Stimulated activated CD4-positive, alpha-beta T cell treated with anti-CD3 and anti-CD28 coated beads, Interleukin-1b, Interleukin-23, amount 100 ng/mL, for 48 hours (primary cell): ENCODE results near the gene SPOCK3.
"Not testable (repeated sequence)": the region's sequence is repeated elsewhere in the genome, so short reads cannot be mapped to it uniquely, and the experiment has no call there.

Experiments
- DNase-seq: peaks from one replicate; pipeline ENCODE4 v3.0.0-alpha.2; 2020

SPOCK3 gene

DNA sequence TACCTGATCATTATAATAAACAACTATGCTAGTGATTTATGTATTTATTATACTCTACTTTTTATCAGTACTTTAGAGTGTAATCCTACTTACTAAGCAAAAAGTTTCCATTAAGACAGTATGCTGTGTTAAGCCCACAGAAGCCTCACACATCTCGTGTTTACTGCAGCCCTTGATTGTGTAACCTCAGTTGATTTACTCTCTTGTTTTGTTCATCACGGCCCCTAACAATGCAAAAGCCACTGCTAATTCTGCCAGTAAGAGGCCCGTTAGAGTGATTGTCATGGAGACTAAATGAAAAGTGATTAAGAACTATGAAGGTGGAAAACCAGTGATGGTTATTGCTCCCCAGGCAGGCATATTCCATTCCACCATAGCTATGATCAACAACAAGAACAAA, 436.2 kb downstream of the SPOCK3 start:
- no peak for DNase-seq

DNA sequence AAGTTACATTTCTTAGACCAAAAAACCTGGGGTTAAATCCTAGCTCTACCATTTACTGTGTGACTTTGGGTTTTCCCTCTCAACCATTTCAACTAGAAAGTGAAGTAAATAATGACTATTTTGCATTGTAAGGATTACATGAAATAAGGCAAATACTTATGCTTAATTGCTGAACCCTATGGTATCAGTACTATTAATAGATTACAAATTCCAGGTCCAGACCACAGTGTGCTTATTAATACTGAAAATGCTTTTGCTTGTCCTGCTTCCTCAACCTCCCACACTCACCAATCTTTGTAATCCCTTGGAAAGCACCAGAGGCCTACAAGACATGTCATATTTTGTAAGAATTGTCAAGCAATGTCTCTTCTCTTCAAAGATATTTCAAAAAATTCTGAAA, 456.5 kb downstream of the SPOCK3 start:
- no peak for DNase-seq

DNA sequence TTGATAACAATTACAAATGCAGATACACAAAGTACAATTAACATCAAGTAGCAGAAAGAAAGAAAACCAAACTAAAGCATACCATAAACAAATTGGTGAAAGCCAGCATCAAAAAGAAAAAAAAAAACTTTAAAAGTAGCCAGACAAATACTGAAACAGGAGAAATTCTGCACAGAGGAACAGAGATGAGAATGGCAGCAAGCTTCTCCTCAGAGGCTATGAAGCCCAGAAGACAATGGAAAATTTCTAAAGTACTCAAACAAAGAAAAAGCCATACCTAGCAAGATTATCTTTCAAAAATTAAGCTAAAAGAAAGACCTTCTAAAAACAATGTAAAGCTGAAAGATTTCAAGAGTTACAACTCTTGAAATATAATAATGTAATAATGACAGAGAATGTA, 471.3 kb downstream of the SPOCK3 start:
- no peak for DNase-seq

DNA sequence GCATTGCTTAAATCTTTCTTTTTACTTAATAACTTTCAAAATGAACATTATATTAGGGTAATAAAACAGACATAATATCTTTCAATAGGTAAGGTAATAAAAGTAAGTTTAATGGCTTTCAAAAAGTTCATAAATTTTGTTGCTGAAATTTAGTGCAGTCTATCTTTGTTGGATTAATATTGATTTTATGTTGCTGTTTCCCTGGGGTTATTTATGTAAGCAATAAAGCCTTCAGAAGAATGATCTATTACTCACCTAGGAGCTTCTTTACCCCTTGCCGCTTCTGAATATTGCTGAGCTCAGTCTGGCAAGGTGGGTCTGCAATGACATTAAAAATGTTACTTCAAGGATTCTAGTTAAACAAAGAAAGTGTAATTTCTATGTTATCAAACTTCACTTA, 492.6 kb downstream of the SPOCK3 start:
- DNase-seq, result no peak

DNA sequence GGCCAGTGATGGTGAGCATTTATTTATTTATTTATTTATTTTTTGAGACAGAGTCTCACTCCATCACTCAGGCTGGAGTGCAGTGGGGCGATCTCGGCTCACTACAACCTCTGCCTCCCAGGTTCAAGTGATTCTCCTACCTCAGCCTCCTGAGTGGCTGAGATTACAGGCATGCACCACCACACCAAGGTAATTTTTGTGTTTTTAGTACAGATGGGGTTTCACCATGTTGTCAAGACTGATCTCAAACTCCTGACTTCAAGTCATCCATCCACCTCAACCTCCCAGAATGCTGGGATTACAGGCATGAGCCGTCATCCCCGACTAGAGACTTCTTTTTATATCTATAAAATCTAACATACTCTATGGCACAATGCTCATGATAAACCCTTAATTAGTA, 495.1 kb downstream of the SPOCK3 start:
- DNase-seq, result not testable (repeated sequence)

DNA sequence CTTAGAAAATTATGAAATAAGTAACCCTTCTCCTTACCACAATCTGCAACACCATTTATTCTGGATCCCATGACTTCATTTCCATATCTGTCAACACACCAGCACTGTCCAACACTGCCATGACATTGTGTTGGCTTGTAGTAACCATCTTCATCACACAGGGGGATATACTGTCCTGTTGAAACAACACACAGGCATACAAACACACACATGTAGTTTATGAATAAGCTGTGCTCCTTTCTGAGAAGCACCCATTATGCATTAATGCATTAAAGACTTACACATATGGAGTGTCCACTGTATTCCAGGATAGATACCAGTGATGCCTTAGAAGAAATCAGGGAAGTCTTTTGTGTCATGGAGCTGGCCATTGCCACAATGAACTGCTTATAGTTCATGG, 496.9 kb downstream of the SPOCK3 start:
- no peak for DNase-seq

DNA sequence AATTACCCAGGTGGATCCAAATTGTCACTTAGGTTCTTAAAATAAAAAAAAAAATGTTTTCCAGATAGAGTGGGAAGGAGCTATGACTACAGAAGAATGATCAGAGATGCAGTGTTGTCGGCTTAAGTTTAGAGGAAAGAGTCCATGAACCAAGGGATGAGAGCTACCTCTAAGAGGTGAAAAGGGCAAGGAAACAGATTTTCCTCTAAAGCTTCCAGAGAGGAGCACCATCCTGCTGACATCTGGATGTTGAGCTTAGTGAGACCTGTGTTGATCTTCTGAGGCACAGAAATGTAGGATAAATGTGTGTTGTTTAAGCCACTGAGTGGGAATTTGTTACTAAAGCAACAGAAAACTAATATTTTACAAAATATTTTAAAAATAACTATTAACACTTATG, 498.7 kb downstream of the SPOCK3 start:
- DNase-seq, result no peak

DNA sequence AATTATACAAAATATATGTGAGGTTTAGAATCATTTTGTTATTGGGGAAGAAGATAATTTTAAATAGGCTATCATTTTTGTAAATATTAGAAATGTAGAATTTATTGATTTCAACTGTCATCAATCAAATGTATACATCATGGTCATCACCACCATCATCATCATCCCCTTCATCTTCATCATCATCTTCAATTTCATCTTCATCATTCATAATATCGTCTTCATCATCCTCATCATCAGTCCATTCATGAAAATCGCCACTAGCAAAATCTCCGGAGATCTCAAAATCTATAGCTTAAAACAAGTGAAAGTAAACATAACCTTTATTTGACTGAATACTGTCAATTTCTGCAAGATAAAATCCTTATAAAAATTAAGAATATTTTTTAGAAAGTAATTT, 499.5 kb downstream of the SPOCK3 start:
- DNase-seq, result no peak

DNA sequence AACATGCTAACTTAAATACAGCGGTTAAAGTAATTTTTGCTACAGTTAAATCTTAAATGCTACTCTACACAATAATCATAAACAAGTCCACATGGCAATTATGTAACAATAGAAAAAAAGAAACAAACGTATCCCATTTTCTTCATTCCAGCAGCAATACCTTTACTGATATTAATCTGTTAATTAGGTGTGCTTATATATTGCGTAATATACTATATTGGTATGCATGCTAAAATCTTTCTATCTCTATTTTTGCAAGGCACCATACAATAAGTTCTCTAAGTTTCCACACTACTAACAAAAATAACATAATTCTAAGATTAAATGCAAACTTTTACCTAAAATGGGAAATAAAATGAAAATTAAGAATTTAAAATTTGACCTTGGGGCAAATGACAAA, 500.6 kb downstream of the SPOCK3 start:
- DNase-seq, result no peak

DNA sequence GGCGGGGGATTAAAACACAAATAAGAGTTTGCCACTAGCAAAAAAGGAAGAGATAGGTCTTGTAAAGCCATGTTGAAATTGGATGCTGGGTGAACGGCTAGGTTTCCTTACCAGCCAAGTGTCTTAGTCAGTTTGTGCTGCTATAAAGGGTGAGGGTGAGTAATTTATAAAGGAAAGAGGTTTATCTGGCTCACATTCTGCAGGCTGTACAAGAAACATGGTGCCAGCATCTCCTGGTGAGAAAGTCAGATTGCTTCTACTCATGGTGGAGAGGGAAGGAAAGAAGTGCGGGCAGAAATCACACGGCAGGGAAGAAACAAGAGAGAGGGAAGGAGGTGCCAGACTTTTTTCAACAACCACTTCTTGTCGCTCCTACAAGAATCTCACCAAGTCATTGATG, 507.5 kb downstream of the SPOCK3 start:
- no peak for DNase-seq

DNA sequence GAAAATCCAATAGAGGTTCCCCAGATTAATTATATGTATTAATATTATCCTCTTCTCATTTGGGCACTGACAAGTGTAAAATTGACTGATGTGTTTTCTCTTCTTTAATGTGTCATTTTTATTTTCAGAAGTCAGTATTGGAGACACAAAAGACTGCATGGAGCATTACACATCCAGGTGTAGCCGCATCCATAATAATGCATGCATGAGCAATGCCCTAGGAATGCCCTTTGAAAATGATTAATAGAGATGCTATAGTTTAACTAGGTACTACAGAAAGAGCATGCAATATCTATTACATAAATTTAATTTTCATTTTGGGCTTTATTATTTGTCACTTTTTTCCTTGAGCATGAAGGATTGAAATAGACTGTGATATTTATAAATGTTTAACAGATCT, 509.9 kb downstream of the SPOCK3 start:
- no peak for DNase-seq

DNA sequence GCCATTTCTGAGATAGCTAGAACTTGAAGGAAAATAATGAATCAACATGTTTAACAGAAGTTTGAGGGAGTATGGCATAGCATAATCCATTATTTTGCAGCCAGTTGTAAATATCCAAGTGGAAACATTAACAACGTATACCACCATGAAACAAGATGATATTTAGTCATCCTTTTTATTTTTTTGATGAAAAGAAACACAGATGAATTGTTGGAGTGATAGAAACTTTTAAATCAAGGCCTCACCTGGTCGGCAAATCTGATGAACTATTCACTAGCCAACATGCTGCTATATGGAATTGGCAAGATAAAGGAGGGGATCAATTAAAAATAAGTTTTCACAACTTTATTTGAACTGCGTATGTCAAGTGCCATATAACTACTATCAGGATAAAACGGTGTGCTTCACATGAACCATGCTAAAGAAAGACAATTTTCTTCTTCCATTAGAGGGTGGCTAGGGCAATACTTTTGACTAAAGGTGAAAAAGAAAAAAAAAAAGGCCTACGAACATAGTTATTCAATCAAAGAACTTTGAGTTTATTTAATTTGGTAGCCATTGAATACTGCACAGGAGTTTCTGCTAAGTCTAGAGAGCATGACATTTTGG, 510.7 kb downstream of the SPOCK3 start:
- no peak for DNase-seq

DNA sequence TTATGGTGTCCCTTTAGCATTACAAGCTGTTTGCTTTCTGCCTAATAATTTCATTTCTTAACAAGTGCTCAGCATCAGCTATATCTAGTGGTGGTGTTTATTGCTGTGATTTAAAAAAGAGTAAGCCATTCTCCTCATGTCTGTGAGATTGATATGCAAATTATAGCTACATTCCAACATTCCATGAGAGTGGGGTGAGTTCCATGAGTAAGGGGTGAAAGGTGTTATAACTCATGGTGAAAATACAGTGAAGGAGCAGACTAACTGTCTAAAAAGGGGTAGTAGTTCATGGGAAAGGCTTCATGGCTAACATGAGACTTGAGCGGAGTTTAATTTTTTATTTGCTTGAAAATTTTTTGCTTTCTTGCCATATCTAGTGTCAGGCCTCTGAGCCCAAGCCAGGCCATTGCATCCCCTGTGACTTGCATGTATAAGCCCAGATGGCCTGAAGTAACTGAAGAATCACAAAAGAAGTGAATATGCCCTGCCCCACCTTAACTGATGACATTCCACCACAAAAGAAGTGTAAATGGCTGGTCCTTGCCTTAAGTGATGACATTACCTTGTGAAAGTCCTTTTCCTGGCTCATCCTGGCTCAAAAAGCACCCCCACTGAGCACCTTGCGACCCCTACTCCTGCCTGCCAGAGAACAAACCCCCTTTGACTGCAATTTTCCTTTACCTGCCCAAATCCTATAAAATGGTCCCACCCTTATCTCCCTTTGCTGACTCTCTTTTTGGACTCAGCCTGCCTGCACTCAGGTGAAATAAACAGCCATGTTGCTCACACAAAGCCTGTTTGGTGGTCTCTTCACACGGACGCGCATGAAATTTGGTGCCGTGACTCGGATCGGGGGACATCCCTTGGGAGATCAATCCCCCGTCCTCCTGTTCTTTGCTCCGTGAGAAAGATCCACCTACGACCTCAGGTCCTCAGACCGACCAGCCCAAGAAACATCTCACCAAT, 518.3 kb downstream of the SPOCK3 start:
- not testable (repeated sequence) for DNase-seq

DNA sequence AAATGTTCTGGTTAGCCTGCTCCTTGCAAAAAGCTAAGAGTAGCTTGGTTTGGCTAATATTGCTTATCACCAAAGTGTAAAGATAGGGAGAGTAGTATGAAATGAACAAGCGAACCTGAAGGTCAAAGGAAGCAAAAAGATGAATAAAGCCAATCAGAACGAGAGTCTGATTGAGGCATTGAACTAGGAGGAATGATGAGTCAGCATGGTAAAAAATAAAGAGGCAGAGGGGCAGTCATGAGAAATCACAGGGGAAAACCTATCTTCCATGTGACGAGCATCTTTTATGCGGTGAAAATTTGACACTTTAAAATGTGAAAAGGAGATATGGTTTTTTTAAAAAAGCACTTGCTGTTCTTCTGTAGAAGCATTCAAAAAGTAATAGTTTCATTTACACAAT, 533.7 kb downstream of the SPOCK3 start:
- no peak for DNase-seq

DNA sequence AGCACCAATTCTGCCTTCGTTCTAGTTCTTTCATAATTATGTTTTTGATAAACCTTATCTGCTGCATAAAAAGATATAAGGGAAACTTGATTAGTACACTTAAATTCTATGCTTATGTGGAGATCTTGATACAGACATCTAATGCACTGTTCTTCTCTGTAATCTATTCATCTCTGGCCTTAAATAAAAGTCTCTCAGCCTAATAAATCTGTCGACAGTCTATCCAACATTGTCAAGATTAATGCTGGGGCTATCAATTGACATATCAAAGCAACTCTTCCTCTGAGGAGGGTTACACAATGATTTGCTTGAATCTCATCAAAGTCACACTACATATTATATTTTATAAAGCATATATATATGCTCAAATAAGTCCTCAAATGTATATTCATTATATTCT, 545.5 kb downstream of the SPOCK3 start:
- no peak for DNase-seq

DNA sequence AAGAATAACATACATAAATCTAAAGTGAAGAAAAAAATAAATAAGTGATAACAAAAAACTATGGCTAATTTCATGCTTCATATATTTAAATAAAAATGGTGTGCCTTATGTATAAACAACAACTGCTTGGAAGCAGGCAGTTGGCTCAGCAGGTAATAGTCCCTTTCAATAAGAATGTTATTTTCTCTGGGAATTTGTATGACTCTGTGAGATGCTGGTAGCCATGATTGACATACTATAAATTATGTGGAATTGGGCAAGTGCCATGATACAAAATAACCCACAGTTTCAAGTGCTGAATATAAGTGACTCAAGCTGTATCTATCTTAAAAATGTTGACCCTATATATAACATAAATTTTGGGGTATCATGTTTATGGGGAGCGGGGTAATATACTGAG, 546.5 kb downstream of the SPOCK3 start:
- DNase-seq, result no peak
